ENCODE measurements around the gene GIGYF2.

Gene GIGYF2

DNA sequence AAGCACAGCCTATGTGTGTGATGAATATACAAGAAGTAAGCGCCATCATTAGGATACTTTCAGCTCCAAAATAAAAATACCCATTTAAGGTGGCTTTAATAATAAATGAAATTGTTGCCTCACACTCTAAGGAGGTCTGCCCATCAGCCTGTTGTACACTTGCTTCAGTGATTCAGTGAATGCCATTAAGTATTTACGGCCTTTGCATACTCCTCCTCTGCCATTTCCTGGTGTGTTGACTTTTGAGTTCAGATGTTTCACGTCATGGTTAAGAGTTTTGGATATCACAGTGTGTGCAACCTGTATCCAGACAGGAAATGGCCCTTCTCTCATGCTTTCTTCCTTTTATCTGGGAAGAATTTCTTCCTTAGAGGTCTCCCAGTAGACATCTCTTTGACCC is 134.4 kb downstream of the GIGYF2 start:
- no peak for TF ChIP-seq CTCF (IDR thresholded peaks at IDR 0.05; ENCODE audit: extremely low read depth, missing control alignments)
- DNase-seq (ENCODE audit: low spot score) = no peak

GRCh38 chr2:232833830-232834229 is 136.7 kb downstream of the GIGYF2 start:
- no peak for TF ChIP-seq CTCF (IDR thresholded peaks at IDR 0.05; ENCODE audit: extremely low read depth, missing control alignments)
- no peak for DNase-seq (ENCODE audit: low spot score)

GRCh38 chr2:232835687-232836208 is 138.6 kb downstream of the GIGYF2 start:
- no peak for TF ChIP-seq CTCF (IDR thresholded peaks at IDR 0.05; ENCODE audit: extremely low read depth, missing control alignments)
- no peak for DNase-seq (ENCODE audit: low spot score)

- no peak for TF ChIP-seq CTCF (IDR thresholded peaks at IDR 0.05; ENCODE audit: extremely low read depth, missing control alignments)
- no peak for DNase-seq (ENCODE audit: low spot score)
These were observed 139.8 kb downstream of the GIGYF2 start for GRCh38 chr2:232836934-232837333.

DNA sequence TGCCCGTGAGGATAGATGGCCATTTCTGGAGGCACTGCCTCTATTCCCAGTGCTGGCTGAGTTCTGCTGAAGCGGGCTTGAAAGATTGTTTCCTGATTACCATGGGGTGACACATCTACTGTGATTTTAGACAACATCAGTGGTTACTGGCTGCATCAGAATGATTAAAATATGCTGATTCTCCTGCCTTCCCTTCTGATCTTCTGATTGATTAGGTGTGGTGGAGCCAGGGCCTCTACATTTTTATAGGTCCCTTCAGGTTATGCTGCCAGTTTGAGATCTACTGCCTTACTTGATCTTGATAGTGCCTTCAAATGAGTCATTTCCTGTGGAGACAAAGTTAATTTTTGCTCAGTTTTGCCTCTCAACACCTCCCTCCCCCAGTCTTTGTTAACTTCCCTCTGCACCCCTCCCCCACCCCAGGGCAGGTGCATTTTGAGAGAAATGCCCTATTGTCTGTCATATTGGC is 141.3 kb downstream of the GIGYF2 start:
- no peak for TF ChIP-seq CTCF (IDR thresholded peaks at IDR 0.05; ENCODE audit: extremely low read depth, missing control alignments)
- peak; percentile 64 for DNase-seq (ENCODE audit: low spot score)

DNA sequence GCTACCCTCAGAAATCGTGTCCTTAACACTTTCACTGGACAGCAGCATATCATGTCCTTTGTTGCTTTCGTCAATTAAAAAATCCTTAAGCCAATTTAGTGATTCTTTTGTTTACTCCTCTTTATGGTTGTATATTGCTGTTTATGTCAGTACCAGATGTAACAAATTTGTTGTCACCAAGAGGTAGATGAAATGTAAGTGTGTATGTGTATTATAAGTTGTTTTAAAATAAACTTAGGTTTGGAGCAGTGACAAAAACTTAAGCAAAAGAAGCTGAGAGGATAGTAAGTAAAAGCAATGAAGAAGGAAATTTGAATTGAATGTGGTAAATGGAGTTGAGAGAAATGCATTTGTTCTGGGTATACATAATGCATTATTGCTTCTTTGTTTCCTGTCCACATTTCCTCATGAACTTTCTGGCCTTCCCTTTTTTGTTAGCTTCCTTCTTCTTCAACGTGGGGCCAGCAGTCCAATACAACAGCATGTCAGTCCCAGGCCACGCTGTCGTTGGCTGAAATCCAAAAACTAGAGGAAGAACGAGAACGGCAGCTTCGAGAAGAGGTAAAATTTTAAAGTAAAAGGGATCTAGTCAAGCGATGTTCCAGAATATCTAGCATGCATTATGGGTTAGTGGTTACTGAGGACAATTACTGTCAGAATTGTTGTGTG is 142.4 kb downstream of the GIGYF2 start:
- no peak for DNase-seq (ENCODE audit: low spot score)
- TF ChIP-seq CTCF (IDR thresholded peaks at IDR 0.05; ENCODE audit: extremely low read depth, missing control alignments) = no peak

GRCh38 chr2:232842689-232843088 is 145.6 kb downstream of the GIGYF2 start:
- TF ChIP-seq CTCF (IDR thresholded peaks at IDR 0.05; ENCODE audit: extremely low read depth, missing control alignments) = no peak
- DNase-seq (ENCODE audit: low spot score) = no peak
